Measurements from ENCODE around the gene KIF13A. TPM values are rescaled to one million over a fixed set of nuclear protein-coding genes. Genes with fewer than 3 reads are reported as not detected.

Gene KIF13A
- total and polyA plus RNA-seq, 9 of the 15 experiments (the other 6 are each of a cell fraction or from before 2014, with no cell fraction given) = 3.6 to 44.3 (median 29.7) TPM

- TF ChIP-seq RBM15 (IDR thresholded peaks at IDR 0.05; ENCODE audit: insufficient read depth, low read length) = no peak
- TF ChIP-seq HOMEZ (CRISPR knock-in tag; IDR thresholded peaks at IDR 0.05) = no peak
- TF ChIP-seq PURB (CRISPR knock-in tag; IDR thresholded peaks at IDR 0.05; ENCODE audit: low read depth) = no peak
- peak in 1 of 3 experiments; percentile 34 for TF ChIP-seq YY1 (IDR thresholded peaks at IDR 0.05; ENCODE audit: borderline replicate concordance in 1 of 3, control insufficient read depth in 1 of 3, extremely low read depth in 1 of 3, insufficient read depth in 3 of 3, insufficient read length in 1 of 3, insufficient replicate concordance in 2 of 3, low read depth in 1 of 3, low read length in 2 of 3)
- TF ChIP-seq RBFOX2 (IDR thresholded peaks at IDR 0.05; ENCODE audit: low read depth, low read length) = no peak
- TF ChIP-seq RFX7 (CRISPR knock-in tag; IDR thresholded peaks at IDR 0.05) = no peak
- no peak for TF ChIP-seq MCM5 (IDR thresholded peaks at IDR 0.05; ENCODE audit: low read depth)
- TF ChIP-seq ZNF12 (CRISPR knock-in tag; IDR thresholded peaks at IDR 0.05) = no peak; the same call in 1 of the 2 replicates
- peak; percentile 81 for TF ChIP-seq ZNF24 (IDR thresholded peaks at IDR 0.05)
- TF ChIP-seq SOX6 (IDR thresholded peaks at IDR 0.05) = peak; percentile 94
- no peak; the same call in 1 of the 2 replicates for TF ChIP-seq ADNP (tag; IDR thresholded peaks at IDR 0.05)
- no peak for TF ChIP-seq ZNF79 (CRISPR knock-in tag; IDR thresholded peaks at IDR 0.05; ENCODE audit: low read depth)
- TF ChIP-seq HMGXB4 (CRISPR knock-in tag; IDR thresholded peaks at IDR 0.05) = no peak
- TF ChIP-seq TEAD1 (CRISPR knock-in tag; IDR thresholded peaks at IDR 0.05) = peak; percentile 99 to 100
- TF ChIP-seq TFAP4 (CRISPR knock-in tag; IDR thresholded peaks at IDR 0.05; ENCODE audit: borderline replicate concordance) = peak; percentile 100
- TF ChIP-seq ZNF766 (CRISPR knock-in tag; conservative IDR thresholded peaks at IDR 0.05) = peak; percentile 94
- no peak for TF ChIP-seq TFAM (CRISPR knock-in tag; conservative IDR thresholded peaks at IDR 0.05)
- TF ChIP-seq NCOR1 (IDR thresholded peaks at IDR 0.05) = peak; percentile 97
- peak; percentile 99 for TF ChIP-seq CBFA2T3 (IDR thresholded peaks at IDR 0.05)
- TF ChIP-seq ZNF175 (CRISPR knock-in tag; IDR thresholded peaks at IDR 0.05; ENCODE audit: low read depth) = peak; percentile 93
- TF ChIP-seq THRA (IDR thresholded peaks at IDR 0.05) = no peak
- TF ChIP-seq ZNF253 (CRISPR knock-in tag; conservative IDR thresholded peaks at IDR 0.05) = no peak
- no peak for TF ChIP-seq TAF15 (IDR thresholded peaks at IDR 0.05; ENCODE audit: low read depth, low read length)
- no peak for TF ChIP-seq BRF1 (IDR thresholded peaks at IDR 0.05; ENCODE audit: borderline replicate concordance, extremely low read depth, insufficient read length)
Observed at GRCh38 chr6:17962436-17963031, 24.9 kb downstream of the KIF13A start (continued).
